Kidney glomerular epithelial cell (primary cell): Measurements from ENCODE around the gene SEMA4A.

Source experiments
- DNase-seq: peaks from one replicate; lab custom pipeline; 2025; lab: John Stamatoyannopoulos, UW

SEMA4A gene

DNA sequence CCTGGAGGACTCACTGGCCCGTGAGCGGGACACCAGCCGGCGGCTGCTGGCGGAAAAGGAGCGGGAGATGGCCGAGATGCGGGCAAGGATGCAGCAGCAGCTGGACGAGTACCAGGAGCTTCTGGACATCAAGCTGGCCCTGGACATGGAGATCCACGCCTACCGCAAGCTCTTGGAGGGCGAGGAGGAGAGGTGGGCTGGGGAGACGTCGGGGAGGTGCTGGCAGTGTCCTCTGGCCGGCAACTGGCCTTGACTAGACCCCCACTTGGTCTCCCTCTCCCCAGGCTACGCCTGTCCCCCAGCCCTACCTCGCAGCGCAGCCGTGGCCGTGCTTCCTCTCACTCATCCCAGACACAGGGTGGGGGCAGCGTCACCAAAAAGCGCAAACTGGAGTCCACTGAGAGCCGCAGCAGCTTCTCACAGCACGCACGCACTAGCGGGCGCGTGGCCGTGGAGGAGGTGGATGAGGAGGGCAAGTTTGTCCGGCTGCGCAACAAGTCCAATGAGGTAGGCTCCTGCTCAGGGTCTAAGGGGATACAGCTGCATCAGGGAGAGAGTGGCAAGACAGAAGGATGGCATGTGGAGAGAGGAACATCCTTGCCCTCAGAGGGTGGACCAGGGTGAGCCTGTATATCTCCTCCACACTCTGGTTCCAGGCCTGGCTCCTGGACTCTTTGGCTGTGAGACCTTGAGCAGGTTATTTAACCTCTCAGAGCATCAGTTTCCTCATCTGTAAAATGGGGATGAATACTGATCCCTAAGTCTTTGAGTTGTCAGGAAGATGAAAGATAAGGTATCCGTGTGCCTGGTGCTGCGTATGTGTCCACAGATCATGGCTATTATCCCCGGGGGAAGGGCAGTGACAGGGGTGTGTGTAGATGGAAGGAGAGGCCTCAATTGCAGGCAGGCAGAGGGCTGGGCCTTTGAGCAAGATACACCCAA is 17.2 kb upstream of the SEMA4A start:
- DNase-seq = no peak

DNA sequence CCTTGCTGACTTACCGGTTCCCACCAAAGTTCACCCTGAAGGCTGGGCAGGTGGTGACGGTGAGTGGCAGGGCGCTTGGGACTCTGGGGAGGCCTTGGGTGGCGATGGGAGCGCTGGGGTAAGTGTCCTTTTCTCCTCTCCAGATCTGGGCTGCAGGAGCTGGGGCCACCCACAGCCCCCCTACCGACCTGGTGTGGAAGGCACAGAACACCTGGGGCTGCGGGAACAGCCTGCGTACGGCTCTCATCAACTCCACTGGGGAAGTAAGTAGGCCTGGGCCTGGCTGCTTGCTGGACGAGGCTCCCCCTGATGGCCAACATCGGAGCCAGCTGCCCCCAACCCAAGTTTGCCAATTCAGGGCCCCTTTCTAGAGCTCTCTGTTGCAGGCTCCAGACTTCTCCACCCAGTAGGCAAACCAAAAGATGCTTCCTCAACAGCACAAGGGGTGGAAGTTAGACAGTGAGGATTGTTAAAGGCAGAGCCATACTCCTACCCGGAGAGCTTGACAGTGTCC is 16.4 kb upstream of the SEMA4A start:
- no peak for DNase-seq

DNA sequence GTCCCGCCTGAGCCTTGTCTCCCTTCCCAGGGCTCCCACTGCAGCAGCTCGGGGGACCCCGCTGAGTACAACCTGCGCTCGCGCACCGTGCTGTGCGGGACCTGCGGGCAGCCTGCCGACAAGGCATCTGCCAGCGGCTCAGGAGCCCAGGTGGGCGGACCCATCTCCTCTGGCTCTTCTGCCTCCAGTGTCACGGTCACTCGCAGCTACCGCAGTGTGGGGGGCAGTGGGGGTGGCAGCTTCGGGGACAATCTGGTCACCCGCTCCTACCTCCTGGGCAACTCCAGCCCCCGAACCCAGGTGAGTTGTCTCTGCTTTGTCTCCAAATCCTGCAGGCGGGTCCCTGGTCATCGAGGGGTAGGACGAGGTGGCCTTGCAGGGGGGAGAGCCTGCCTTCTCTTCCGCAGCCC is 14.9 kb upstream of the SEMA4A start:
- DNase-seq = no peak

DNA sequence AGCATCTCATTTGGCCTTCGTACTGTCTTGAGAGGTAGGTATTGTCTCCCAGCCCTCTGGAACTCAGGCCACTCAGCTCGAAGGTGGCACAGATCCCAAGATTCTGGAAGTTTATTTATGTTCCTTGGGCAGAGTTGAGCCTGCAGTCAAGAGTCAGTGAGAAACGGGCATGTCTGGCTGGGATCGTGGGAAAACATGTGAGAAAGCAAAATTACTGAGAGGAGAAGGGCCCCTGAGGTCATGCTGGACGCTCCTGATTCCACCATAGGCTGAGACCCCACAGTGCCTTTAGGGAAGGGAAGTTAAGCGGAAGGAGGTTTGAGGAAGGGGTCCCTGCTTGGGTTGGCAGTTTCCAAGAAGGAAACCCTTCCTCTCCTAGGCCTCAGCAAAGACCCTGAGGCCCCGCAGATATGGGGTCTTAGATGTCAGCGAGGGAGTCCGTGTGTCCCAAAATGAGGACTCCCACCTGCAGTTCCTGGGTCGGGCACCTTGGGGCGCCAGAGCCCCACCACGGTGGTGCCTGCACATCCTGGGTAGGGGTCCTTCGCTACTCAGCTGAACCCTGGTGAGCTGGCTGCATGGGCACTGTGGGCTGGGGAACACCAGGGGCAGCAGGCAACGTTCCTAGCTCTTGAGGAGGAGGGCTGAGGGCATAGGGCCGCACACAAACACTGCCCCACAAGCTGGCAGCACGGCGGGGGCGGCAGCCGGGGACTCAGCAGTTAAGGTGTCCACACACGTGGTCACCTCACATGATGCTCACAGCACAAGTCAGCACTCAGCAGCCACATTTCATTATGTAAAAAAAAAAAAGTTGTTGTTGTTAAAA is 12.3 kb upstream of the SEMA4A start:
- no peak for DNase-seq

DNA sequence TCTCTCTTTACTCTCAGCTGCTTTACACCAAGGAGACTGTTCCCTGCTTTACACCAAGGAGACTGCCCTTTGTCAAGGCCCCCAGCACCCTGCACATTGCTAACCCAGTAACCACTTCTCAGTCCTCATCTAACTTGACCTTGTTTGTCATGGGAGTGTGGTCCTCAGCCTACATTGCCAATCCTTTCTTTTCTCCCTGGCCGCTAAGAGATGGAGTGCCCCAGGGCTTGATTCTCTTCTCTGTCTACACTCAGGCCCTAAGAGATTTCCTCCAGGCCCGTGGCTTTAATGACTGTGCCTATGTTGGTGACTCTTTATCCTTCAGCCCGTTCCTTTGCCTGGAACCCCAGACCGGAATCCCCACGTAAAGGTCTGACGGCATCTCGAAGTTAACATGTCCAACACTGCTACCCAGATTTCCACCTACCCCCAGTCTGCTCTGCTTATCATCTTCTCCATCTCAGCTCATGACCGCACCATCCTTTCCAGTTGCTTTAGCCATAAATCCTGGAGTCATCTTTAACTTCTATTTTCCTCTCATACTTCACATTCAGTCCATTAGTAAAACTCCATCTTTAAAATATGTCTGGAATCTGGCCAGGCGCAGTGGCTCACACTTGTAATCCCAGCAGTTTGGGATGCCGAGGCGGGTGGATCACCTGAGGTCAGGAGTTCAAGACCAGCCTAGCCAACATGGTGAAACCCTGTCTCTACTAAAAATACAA is 9.5 kb upstream of the SEMA4A start:
- no peak for DNase-seq

DNA sequence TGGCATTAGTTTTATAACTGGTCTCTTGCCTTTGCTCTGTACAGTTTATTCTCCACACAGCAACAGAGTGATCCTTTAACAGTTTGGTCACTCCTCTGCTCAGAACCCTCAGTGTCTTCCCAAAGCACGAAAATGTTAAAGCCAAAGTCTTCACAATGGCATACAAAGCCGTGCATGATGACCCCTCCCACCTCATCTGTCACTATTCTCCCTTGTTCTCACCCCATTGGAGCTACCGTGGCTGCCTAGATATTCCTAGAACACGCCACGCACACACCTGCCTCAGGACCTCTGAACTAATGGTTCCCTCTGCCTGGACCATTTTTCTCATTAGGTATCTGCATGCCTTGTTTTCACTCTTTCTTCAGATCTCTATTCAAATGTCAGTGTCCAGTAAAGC is 8.6 kb upstream of the SEMA4A start:
- no peak for DNase-seq

DNA sequence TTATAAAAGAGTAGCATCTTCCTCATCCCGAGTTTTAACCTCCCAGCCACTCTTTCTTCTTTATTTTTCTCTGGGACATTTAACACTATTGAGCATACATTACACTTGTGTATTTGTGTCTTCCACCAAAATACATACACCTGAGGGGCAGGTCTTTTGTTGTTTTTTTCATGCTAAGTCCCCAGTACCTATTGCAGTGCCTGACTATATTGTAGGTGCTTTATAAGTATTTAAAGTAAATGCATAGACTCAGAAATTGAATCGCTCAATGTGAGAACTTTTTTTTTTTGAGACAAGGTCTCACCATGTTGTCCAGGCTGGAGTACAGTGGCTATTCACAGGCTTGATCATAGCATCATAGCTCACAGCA is 7.8 kb upstream of the SEMA4A start:
- DNase-seq = no peak

DNA sequence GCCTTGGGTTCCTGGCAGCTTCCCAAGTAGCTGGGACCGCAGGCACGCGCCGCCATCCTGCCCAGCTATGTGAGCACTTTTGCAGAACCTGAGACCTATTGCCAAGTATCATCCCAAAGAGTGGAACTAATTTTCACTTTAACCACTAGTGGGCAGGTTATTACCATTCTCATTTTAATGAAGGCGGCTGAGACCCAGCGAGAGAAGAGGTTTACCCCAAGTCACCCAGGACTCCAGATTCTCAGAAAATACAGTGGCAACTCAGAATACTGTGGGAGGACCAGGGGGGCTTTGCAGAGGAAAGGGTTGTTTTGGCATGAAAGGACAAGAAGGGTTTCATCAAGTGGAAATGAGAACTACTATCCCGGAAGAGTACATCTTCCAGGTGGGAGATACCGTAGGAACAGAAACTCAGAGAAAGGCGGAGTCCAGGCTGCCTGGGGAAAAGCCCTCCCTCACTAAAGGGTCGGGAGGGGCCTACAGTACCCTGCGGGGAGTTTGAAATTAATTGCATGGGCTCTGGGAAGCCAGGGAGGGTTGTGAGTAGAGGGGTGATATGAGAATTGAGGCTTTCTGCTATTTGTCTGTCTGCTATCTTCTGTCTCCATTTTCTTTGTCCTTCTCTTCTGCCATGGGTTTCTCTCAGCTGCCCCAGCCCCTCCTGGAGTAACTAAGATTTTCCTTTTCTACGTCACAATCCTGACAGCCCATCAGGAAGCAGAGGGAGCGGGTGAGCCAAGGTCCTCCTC is 7.2 kb upstream of the SEMA4A start:
- DNase-seq = peak; percentile 90

DNA sequence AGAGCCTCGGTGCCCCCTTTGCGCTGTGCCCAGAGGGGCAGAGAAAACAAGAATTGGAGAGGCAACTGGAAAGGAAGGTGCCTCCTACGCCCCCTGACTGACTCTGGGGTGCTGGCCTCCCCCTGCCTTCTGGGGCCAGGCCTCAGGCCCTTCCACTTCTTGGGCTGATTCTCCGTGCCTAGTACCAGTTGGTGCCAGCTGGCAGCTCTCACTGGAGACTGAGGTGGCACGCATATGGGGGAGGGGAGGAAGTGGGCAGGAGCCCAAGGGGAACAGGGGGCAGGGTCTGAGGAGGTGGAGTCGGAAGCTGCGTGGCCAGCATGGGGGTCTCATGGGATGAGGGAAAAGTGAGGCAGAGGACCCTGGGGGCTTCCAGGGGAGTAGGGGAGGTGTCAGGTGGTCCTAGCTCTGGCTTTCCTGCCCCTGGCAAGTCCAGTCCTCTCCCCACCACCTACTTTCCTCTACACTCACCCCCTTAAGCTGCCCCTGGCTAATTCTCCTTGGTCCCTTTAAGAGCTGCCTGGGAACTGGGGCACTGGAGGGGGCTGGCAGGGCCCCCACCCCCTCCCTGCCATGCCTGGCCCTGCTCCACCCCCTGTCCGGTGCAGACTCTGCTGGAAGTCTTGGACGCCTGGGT is 6.5 kb upstream of the SEMA4A start:
- DNase-seq = no peak

DNA sequence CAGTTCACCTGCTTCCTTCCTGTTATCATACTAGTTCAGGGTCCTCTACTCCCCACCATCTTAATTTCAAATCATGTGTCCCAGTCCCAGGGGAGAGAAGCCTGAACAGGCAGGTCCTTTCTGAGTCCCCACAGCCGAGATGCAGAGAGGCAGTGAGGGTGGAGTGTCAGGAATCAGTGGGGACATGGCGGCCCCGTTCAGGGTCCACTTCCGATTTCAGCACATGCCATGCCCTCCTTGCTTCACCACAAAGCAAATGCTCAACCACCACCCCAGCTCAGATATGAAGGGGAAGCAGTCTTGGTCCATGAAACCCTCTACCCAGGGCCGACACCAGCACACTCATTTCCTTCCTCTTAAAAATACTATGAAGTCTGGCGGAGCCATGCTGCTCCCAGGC is 5.2 kb upstream of the SEMA4A start:
- DNase-seq = no peak

DNA sequence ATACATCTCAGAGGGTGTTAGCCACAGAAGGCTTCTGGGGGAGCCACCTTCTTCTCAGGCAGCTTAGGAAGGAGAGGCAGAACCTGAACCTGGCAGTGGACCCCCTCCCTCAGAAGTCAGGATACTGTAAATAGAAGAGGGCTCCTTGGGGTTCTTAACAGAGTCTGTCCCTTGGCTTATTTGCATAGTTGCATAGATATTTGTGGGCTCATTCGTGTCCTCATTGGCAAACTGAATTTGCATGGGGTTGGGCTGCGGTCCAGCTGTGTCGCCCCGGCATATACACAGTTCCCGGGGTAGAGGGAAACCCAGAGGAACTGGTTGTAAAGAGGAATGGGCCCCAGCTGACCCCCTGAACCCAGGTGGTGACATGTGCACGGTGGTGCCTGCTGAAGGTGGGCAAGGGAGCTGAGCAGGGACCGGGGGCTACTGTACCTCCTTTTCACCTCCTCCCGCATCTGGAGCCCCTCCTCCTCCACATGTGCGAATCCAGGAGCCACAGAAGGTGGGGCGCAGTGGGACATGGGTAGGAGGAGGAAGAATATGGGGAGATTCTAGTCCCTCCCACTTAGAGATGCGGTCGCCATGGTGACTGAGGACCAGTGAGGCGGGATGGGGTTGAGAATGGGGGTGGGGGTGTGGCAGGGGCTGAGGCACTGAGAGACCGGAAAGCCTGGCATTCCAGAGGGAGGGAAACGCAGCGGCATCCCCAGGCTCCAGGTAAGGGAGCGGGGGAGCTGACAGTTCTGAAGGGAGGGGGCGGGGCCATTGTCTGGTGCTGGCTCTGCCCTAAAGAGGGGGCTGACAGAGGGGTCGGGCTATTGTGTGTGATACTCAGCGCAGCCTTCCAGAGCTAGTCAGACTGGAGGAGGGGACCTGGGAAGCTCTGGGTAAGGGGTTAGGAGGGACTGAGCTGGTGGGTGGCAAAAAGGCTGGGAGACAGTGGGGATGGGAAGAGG is 3.7 kb upstream of the SEMA4A start:
- DNase-seq = no peak

DNA sequence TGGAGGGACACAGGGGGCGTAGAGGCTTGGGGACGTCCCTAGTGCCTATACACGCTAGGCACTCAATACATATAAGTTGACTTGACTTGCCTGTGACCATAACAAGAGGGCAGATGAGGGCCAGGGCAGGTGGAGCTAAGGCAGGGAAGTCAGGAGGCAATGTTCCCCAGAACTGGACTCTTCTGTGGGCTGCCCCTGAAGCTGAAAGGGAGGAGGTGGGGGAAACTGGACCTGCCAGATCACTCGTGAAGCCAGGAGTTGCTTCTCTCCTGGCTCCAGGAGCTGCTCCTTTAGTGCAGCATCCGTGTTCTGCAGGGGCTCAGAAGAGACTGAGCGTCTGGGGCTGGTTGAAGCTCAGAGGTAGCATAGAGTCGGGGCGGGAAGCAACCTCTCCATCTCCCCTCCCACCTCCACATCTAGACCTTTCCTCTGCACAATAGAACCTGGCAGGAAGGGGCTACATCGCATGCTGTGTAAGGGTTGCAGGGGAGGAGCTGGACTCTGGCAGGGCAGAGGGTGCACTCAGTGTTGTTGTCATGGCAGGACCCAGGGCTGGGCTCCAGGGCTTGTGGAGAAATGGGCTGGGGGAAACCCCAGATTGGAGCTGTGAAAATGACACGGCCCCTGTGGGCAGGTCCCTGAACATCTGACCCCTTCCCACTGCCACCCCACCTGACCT is 2.9 kb upstream of the SEMA4A start:
- no peak for DNase-seq

DNA sequence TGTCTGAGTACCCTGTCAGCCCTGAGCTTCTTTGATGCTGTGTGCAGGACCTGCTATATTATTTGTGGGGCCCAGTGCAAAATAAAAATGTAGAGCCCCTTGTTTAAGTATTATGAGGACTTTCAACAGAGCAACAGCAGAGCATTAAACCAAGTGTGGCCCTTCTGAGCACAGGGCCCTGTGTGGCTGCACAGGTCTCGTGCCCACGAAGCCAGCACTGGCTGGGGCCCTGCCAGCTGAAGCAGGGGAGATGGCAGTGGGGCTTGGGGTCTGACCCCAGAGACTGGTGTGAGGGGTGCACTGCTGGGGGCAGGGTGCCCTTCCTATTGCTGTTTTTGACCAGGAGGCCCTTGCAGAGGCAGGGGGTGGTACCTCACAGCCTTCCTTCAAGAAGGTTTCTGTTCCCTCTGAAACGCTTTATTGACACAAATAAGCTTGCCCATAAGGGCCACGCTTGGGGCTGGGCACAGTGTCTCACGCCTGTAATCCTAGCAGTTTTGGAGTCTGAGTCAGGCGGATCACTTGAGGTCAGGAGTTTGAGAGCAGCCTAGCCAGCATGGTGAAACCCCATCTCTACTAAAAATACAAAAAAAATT is 2.2 kb upstream of the SEMA4A start:
- no peak for DNase-seq

DNA sequence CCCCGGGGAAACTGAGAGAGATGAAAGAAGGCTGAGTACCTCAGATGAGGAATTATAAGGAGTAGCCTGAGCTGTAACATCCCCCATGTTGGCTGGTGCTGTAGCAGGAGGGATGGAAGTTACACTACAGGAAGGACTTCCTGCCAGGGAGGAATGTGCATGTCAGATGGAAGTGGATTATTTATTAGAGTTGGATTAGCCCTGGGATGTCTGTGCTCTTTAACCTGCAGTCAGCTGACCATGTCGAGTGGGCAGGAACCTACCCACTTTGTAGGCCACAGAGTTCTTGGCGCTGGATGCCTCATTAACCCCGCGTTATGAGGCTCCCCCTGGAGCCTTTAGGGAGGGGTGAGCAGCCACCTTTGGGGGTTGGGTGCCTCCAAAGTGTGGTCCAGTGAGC is 757 bp upstream of the SEMA4A start:
- peak; percentile 98 for DNase-seq

DNA sequence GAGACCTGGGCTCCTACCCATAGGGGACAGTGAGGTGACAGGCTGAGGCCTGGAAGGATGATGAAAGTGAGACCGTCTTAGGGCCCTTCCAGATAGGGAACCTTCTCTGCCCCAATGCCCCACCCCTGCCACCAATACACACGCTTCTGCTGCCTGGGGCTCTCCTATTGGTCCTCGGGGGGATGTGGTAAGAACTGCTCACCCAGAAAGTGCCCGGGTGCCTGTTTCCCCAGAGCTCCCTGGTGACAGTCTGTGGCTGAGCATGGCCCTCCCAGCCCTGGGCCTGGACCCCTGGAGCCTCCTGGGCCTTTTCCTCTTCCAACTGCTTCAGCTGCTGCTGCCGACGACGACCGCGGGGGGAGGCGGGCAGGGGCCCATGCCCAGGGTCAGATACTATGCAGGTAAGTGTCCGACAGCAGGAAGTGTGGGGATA is 948 bp downstream of the SEMA4A start:
- no peak for DNase-seq

DNA sequence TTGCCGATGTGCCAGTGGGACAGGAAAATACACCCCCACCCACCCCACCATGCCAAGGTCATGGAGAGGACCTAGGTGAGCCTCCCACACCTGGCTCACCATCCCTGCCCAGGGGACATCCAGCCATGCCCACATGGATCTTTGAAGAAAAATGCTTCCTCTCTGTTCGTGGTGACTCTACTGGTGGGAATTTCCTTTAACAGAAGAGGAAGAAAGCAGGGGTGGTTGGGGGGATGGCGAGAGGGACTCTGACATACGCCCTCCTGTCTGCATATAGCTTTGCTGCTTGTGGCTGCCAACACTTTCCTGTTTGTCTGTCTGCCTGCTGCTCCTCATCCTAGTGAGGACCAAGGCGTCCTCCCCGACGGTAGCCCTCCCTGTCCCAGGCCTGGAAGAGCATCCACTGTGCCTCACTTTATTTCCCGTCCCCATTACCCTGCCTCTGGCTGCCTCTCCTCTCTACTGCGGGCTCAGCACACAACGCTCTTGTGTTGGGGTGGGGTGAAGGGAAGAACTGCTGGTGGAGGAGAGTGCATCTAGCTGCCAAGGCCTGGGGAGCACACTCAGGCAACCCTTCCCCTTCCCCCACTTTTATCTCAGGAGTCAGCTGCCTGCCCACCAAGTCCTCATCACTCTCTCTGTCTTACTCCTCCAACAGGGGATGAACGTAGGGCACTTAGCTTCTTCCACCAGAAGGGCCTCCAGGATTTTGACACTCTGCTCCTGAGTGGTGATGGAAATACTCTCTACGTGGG is 2.5 kb downstream of the SEMA4A start:
- no peak for DNase-seq

DNA sequence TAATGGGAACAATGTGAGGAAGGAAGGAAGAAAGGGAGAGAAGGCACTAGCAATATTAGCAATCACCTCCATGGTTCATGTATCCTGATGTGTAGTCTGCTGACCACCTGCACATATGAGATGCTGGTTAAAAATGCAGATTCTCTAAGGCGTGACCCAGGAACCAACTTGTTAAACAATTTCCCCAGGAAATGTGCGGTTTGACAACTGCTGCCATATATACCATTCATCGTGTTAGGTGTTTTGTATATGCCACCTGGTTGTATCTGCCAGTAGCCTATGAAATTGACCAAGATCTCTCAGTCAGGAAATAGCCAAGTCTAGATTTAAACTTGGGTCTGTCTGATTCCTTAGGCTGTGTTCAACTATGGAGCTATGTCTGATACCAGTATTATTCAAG is 4.1 kb downstream of the SEMA4A start:
- DNase-seq = no peak

DNA sequence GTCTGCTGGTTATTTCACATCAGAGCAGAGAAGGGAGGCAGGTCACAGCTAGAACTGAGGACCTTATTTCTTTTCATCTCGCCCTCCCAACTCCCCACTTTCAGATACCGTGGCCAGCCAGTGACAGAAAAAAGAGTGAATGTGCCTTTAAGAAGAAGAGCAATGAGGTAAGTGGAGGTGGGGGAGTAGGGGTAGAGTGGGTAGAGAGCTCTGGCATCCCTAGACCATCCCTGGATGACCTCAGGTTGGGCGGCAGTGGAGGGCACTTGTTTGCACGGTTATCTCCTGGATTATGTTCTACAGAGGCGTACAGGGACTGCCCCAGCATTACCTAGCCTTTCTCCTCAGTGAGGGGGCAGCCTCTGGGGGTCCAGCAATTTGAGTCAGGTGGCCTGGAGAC is 4.6 kb downstream of the SEMA4A start:
- no peak for DNase-seq
